ENCODE data around the gene COX8A.

- TF ChIP-seq CTCF (IDR thresholded peaks at IDR 0.05) = no peak
- no peak for TF ChIP-seq EZH2phosphoT487 (IDR thresholded peaks at IDR 0.05)
Observed at GRCh38 chr11:64013141-64013896, 38.9 kb downstream of the COX8A start.

All from neural progenitor cell (in vitro differentiated cells).